Upper lobe of left lung (tissue), 6 donors: ENCODE data around the gene ACOXL. TPM values are rescaled to one million over a fixed set of nuclear protein-coding genes. Genes with fewer than 3 reads are reported as not detected.

ENCODE experiments used
- ATAC-seq, 2 donors: fragments of 200-7000 bp; cut with Tn5 transposase; one replicate each; pipeline ENCODE4 v1.9.1; 2022; ENCODE audit warnings: mild to moderate bottlenecking in 2 of 2, moderate library complexity in 2 of 2; ENCODE audit not compliant: low FRiP score in 2 of 2
- DNase-seq, 2 donors: peaks; one replicate each; pipeline ENCODE4 v3.0.0-alpha.2; 2019 to 2020
- H3K27ac ChIP-seq, 4 donors: fragments of 200-600 bp; sonication (generic); one replicate each; pipeline ENCODE4 v1.5.1; 2016 to 2019
- H3K27me3 ChIP-seq, 4 donors: fragments of 200-600 bp; sonication (generic); one replicate each; pipeline ENCODE4 v1.5.1; 2017 to 2019
- H3K36me3 ChIP-seq, 4 donors: fragments of 200-600 bp; sonication (generic); one replicate each; pipeline ENCODE4 v1.5.1; 2016 to 2019
- H3K4me1 ChIP-seq, 4 donors: fragments of 200-600 bp; sonication (generic); one replicate each; pipeline ENCODE4 v1.5.1; 2018 to 2019
- H3K4me3 ChIP-seq, 4 donors: fragments of 200-600 bp; sonication (generic); one replicate each; pipeline ENCODE4 v1.5.1; 2017 to 2019; ENCODE audit warnings: mild to moderate bottlenecking in 2 of 4, moderate library complexity in 1 of 4
- H3K9me3 ChIP-seq, 4 donors: fragments of 200-600 bp; sonication (generic); one replicate each; pipeline ENCODE4 v1.5.1; 2018 to 2019
- CTCF ChIP-seq, 6 experiments: fragments of 450-650 bp in 4 of 6; fragments of 200-600 bp in 2 of 6; sonication (generic) in 2 of 6; IDR thresholded peaks; one replicate each; pipeline ENCODE4 v1.5.1; 2016 to 2019; ENCODE audit warnings: antibody characterized with exemption in 6 of 6
- EP300 ChIP-seq, 4 donors: sonication (generic); formaldehyde crosslinking; IDR thresholded peaks; one replicate each; pipeline ENCODE4 v1.5.1; 2017; ENCODE audit warnings: antibody characterized with exemption in 4 of 4, control low read depth in 2 of 4
- POLR2A ChIP-seq, 4 donors: fragments of 450-650 bp; IDR thresholded peaks; one replicate each; pipeline ENCODE4 v1.5.1; 2016 to 2017; ENCODE audit warnings: antibody characterized with exemption in 4 of 4, mild to moderate bottlenecking in 2 of 4
- POLR2AphosphoS5 ChIP-seq, 2 donors: sonication (generic); formaldehyde crosslinking; IDR thresholded peaks; one replicate each; pipeline ENCODE4 v1.5.1; 2017; ENCODE audit warnings: antibody characterized with exemption in 2 of 2
- WGBS, 2 donors: methylation state at CpG; one replicate each; pipeline ENCODE4 v1.1.5; 2017 to 2018; 5-methylcytosine and 5-hydroxymethylcytosine counted together
- total RNA-seq, 6 donors: library from RNA; depleted of rRNA in 4 of 6; stranded (reverse); fragments of >200 nt in 4 of 6; gene quantifications; one replicate each; pipeline versions ENCODE4 v1.1.0 to v1.2.1, GENCODE V29; 2016 to 2021
- donor health status: DM: no; HTN: no; CAD: no; lungs with moderate emphysema.
- donor health status: DM: no; HTN: yes; CAD: no; lungs with severe emphysema.

Gene ACOXL
- total RNA-seq, 6 donors from 2014 or later: 30.2 to 128 (median 38.0) TPM

GRCh38 chr2:111034146-111034545 lies 301.8 kb downstream of the ACOXL start:
- H3K4me1 ChIP-seq: peaks cover 14 to 36% (median 28%) of the 10 kb centered on the region in 4 donors
- H3K27ac ChIP-seq: no peak overlapping the region
- H3K27me3 ChIP-seq: no peaks in the 10 kb centered on the region
- 81 to 91% methylated on average over 4 of the region's 4 CpGs for WGBS, 2 donors
- ATAC-seq: no peak
- H3K9me3 ChIP-seq: no peaks in the 10 kb centered on the region
- no peak overlapping the region for H3K4me3 ChIP-seq
- TF ChIP-seq POLR2A (IDR thresholded peaks at IDR 0.05) (no peak), CTCF (IDR thresholded peaks at IDR 0.05) (no peak), EP300 (IDR thresholded peaks at IDR 0.05) (no peak), POLR2AphosphoS5 (IDR thresholded peaks at IDR 0.05) (no peak)
- no peak for DNase-seq
- no peaks in the 10 kb centered on the region for H3K36me3 ChIP-seq

GRCh38 chr2:111034606-111035005 lies 302.2 kb downstream of the ACOXL start:
- Histone ChIP-seq H3K36me3 (no peaks in the 10 kb centered on the region), H3K4me1 (peaks cover 14 to 33% (median 24%) of the 10 kb centered on the region in 4 donors), H3K27me3 (no peaks in the 10 kb centered on the region), H3K27ac (no peak overlapping the region), H3K9me3 (no peaks in the 10 kb centered on the region), H3K4me3 (no peak overlapping the region)
- DNase-seq (no peak), ATAC-seq (no peak)
- TF ChIP-seq EP300 (IDR thresholded peaks at IDR 0.05): no peak
- TF ChIP-seq POLR2A (IDR thresholded peaks at IDR 0.05): no peak
- TF ChIP-seq CTCF (IDR thresholded peaks at IDR 0.05): no peak
- TF ChIP-seq POLR2AphosphoS5 (IDR thresholded peaks at IDR 0.05): no peak
- WGBS, 2 donors: 86 to 87% methylated on average over 6 of the region's 6 CpGs

GRCh38 chr2:111035830-111036441 lies 303.6 kb downstream of the ACOXL start:
- 80 to 88% methylated on average over 5 of the region's 5 CpGs for WGBS, 2 donors
- no peaks in the 10 kb centered on the region for H3K36me3 ChIP-seq
- no peak overlapping the region for H3K4me3 ChIP-seq
- H3K27ac ChIP-seq: no peak overlapping the region
- DNase-seq: no peak
- no peaks in the 10 kb centered on the region for H3K27me3 ChIP-seq
- no peaks in the 10 kb centered on the region for H3K9me3 ChIP-seq
- TF ChIP-seq EP300 (IDR thresholded peaks at IDR 0.05): no peak
- TF ChIP-seq POLR2A (IDR thresholded peaks at IDR 0.05): no peak
- TF ChIP-seq POLR2AphosphoS5 (IDR thresholded peaks at IDR 0.05): no peak
- ATAC-seq: no peak
- H3K4me1 ChIP-seq: peaks cover 9 to 22% (median 17%) of the 10 kb centered on the region in 4 donors

- whole genome bisulfite sequencing, 2 donors: 84 to 87% methylated on average over 3 of the region's 3 CpGs
Observed at GRCh38 chr2:111037128-111037527, 304.8 kb downstream of the ACOXL start.

More at GRCh38 chr2:111037128-111037527, 304.8 kb downstream of the ACOXL start:
- ATAC-seq (no peak), DNase-seq (no peak)
- no peaks in the 10 kb centered on the region for H3K9me3 ChIP-seq
- H3K36me3 ChIP-seq: no peaks in the 10 kb centered on the region
- peaks cover 7 to 10% (median 8%) of the 10 kb centered on the region in 4 donors for H3K4me1 ChIP-seq
- no peaks in the 10 kb centered on the region for H3K27me3 ChIP-seq
- no peak for TF ChIP-seq CTCF (IDR thresholded peaks at IDR 0.05)
- TF ChIP-seq EP300 (IDR thresholded peaks at IDR 0.05): no peak
- no peak for TF ChIP-seq POLR2AphosphoS5 (IDR thresholded peaks at IDR 0.05)
- TF ChIP-seq POLR2A (IDR thresholded peaks at IDR 0.05): no peak
- H3K27ac ChIP-seq: no peak overlapping the region
- H3K4me3 ChIP-seq: no peak overlapping the region
